WTC11 (cell line): ENCODE data around the gene PRKN. TPM values are rescaled to one million over a fixed set of nuclear protein-coding genes. Genes with fewer than 3 reads are reported as not detected.

Source experiments
- ATAC-seq: fragments of 200-7000 bp; cut with Tn5 transposase; 2 replicates; pipeline ENCODE4 v1.10.0; 2021; ENCODE audit warnings: mild to moderate bottlenecking, moderate library complexity
- CTCF ChIA-PET: fragments of 300-600 bp; sonication (Branson Sonifier 250); formaldehyde crosslinking; loops from one replicate; lab custom pipeline; 2021; ENCODE audit warnings: antibody characterized with exemption; lab: Charles Lee
- POLR2A ChIA-PET: fragments of 350-600 bp; sonication (Branson Sonifier 250); formaldehyde crosslinking; loops from one replicate; lab custom pipeline; 2021; ENCODE audit warnings: antibody characterized with exemption; lab: Charles Lee
- DNase-seq: peaks from one replicate; pipeline ENCODE4 v3.0.0; 2021; ENCODE audit warnings: low spot score
- H3K27ac Mint-ChIP-seq: 2 replicates; pipeline ENCODE4 v1.8.0; 2021; ENCODE audit warnings: mixed read lengths
- H3K27me3 Mint-ChIP-seq: 2 replicates; pipeline ENCODE4 v1.8.0; 2021; ENCODE audit warnings: low read depth, mild to moderate bottlenecking, moderate library complexity, mixed read lengths
- H3K36me3 Mint-ChIP-seq: 2 replicates; pipeline ENCODE4 v1.8.0; 2021; ENCODE audit warnings: mixed read lengths
- H3K4me1 Mint-ChIP-seq: 2 replicates; pipeline ENCODE4 v1.8.0; 2022; ENCODE audit warnings: mixed read lengths
- H3K4me3 Mint-ChIP-seq: 2 replicates; pipeline ENCODE4 v1.8.0; 2021; ENCODE audit warnings: mild to moderate bottlenecking, moderate library complexity, mixed read lengths
- H3K9me3 Mint-ChIP-seq: 2 replicates; pipeline ENCODE4 v1.8.0; 2021; ENCODE audit warnings: mixed read lengths
- CDX4 ChIP-seq: fragments of 250-450 bp; sonication (Bioruptor Pico); IDR thresholded peaks from 2 replicates; pipeline ENCODE4 v1.9.0; 2021; ENCODE audit warnings: moderate library complexity, mild to moderate bottlenecking, inconsistent platforms, borderline replicate concordance
- E2F4 ChIP-seq: sonication (generic); formaldehyde crosslinking; IDR thresholded peaks from 2 replicates; pipeline ENCODE4 v1.8.1; 2022; ENCODE audit warnings: low read depth, mild to moderate bottlenecking, moderate library complexity, missing genetic modification reagents, borderline replicate concordance
- E2F5 ChIP-seq: sonication (generic); formaldehyde crosslinking; IDR thresholded peaks from 2 replicates; pipeline ENCODE4 v1.8.1; 2022; ENCODE audit warnings: mild to moderate bottlenecking, moderate library complexity, missing genetic modification reagents
- ETV6 ChIP-seq: sonication (generic); formaldehyde crosslinking; IDR thresholded peaks from 2 replicates; pipeline ENCODE4 v1.8.1; 2022; ENCODE audit warnings: mild to moderate bottlenecking, missing genetic modification reagents
- GABPB1 ChIP-seq: sonication (generic); formaldehyde crosslinking; IDR thresholded peaks from 2 replicates; pipeline ENCODE4 v1.8.1; 2023; ENCODE audit warnings: mild to moderate bottlenecking, missing genetic modification reagents
- HMGA2 ChIP-seq: fragments of 250-450 bp; sonication (Bioruptor Pico); IDR thresholded peaks from 2 replicates; pipeline ENCODE4 v1.4.0; 2021; ENCODE audit warnings: mild to moderate bottlenecking, moderate library complexity
- JAZF1 ChIP-seq: fragments of 250-450 bp; sonication (Bioruptor Pico); IDR thresholded peaks from 2 replicates; pipeline ENCODE4 v1.9.0; 2021; ENCODE audit warnings: moderate library complexity, mild to moderate bottlenecking, inconsistent platforms
- JUN ChIP-seq: sonication (generic); formaldehyde crosslinking; IDR thresholded peaks from 2 replicates; pipeline ENCODE4 v1.8.0; 2023; ENCODE audit warnings: mild to moderate bottlenecking, missing genetic modification reagents
- MLX ChIP-seq: sonication (generic); formaldehyde crosslinking; IDR thresholded peaks from 2 replicates; pipeline ENCODE4 v1.8.1; 2023; ENCODE audit warnings: mild to moderate bottlenecking, missing genetic modification reagents, moderate library complexity
- MXD4 ChIP-seq: fragments of 250-450 bp; sonication (Bioruptor Pico); IDR thresholded peaks from 2 replicates; pipeline ENCODE4 v1.8.0; 2021; ENCODE audit warnings: mild to moderate bottlenecking, moderate library complexity, borderline replicate concordance
- NFE2L1 ChIP-seq: sonication (generic); formaldehyde crosslinking; IDR thresholded peaks from 2 replicates; pipeline ENCODE4 v1.8.1; 2023; ENCODE audit warnings: missing genetic modification reagents
- NR1H2 ChIP-seq: sonication (generic); formaldehyde crosslinking; IDR thresholded peaks from 2 replicates; pipeline ENCODE4 v1.9.0; 2021; ENCODE audit warnings: mild to moderate bottlenecking, moderate library complexity, missing genetic modification reagents
- NR2C2 ChIP-seq: sonication (generic); formaldehyde crosslinking; IDR thresholded peaks from 2 replicates; pipeline ENCODE4 v1.8.0; 2022; ENCODE audit warnings: mild to moderate bottlenecking, missing genetic modification reagents
- NR3C1 ChIP-seq: sonication (generic); formaldehyde crosslinking; conservative IDR thresholded peaks from 2 replicates; pipeline ENCODE4 v1.8.1; 2023; ENCODE audit warnings: low read depth, mild to moderate bottlenecking, missing genetic modification reagents
- PRDM15 ChIP-seq: sonication (generic); formaldehyde crosslinking; IDR thresholded peaks from 2 replicates; pipeline ENCODE4 v1.8.0; 2022; ENCODE audit warnings: missing genetic modification reagents
- SMAD3 ChIP-seq: sonication (generic); formaldehyde crosslinking; IDR thresholded peaks from 2 replicates; pipeline ENCODE4 v1.8.0; 2022; ENCODE audit warnings: missing genetic modification reagents, mild to moderate bottlenecking, borderline replicate concordance
- TCF7 ChIP-seq: sonication (generic); formaldehyde crosslinking; IDR thresholded peaks from 2 replicates; pipeline ENCODE4 v1.8.0; 2022; ENCODE audit warnings: mild to moderate bottlenecking, low read depth, missing genetic modification reagents, moderate library complexity
- TEAD4 ChIP-seq: sonication (generic); formaldehyde crosslinking; IDR thresholded peaks from 2 replicates; pipeline ENCODE4 v1.8.0; 2022; ENCODE audit warnings: mild to moderate bottlenecking, missing genetic modification reagents
- ZNF532 ChIP-seq: fragments of 250-450 bp; sonication (Bioruptor Pico); IDR thresholded peaks from 2 replicates; pipeline ENCODE4 v1.9.0; 2021; ENCODE audit warnings: mild to moderate bottlenecking, borderline replicate concordance
- total RNA-seq: library from RNA; stranded (reverse); gene quantifications from 3 replicates; pipeline ENCODE4 v1.2.3, GENCODE V29; 2021

PRKN gene
- total RNA-seq, 1 experiment from 2014 or later: 0.59 TPM

GRCh38 chr6:162379757-162380409 is 347.7 kb downstream of the PRKN start:
- POLR2A ChIA-PET: no interaction called here
- no peak overlapping the region for H3K27ac Mint-ChIP-seq

GRCh38 chr6:162377735-162378134 is 349.8 kb downstream of the PRKN start:
- Mint-ChIP-seq H3K4me3 (no peak overlapping the region), H3K9me3 (no peaks in the 10 kb centered on the region), H3K36me3 (no peaks in the 10 kb centered on the region), H3K4me1 (no peaks in the 10 kb centered on the region), H3K27ac (no peak overlapping the region), H3K27me3 (no peaks in the 10 kb centered on the region; the same call in 1 of the 2 replicates)
- ATAC-seq (no peak), DNase-seq (no peak)
- ChIA-PET POLR2A (no interaction called here), CTCF (no interaction called here)
- TF ChIP-seq ETV6 (CRISPR knock-in tag) (no peak), TEAD4 (CRISPR knock-in tag) (no peak), MXD4 (no peak), E2F5 (CRISPR knock-in tag) (no peak), TCF7 (no peak), JAZF1 (CRISPR knock-in tag) (no peak), SMAD3 (no peak), PRDM15 (CRISPR knock-in tag) (no peak), NR1H2 (no peak), NR3C1 (no peak), JUN (CRISPR knock-in tag) (no peak), MLX (CRISPR knock-in tag) (no peak)

More at GRCh38 chr6:162379757-162380409, 347.7 kb downstream of the PRKN start:
- Mint-ChIP-seq H3K4me3 (no peak overlapping the region), H3K27me3 (no peaks in the 10 kb centered on the region; the same call in 1 of the 2 replicates), H3K9me3 (no peaks in the 10 kb centered on the region), H3K36me3 (no peaks in the 10 kb centered on the region), H3K4me1 (no peaks in the 10 kb centered on the region)
- DNase-seq: no peak
- TF ChIP-seq HMGA2 (no peak), GABPB1 (CRISPR knock-in tag) (no peak), NFE2L1 (CRISPR knock-in tag) (no peak), NR2C2 (CRISPR knock-in tag) (no peak), ZNF532 (CRISPR knock-in tag) (no peak), JAZF1 (CRISPR knock-in tag) (no peak), CDX4 (CRISPR knock-in tag) (no peak), E2F4 (no peak)
- ATAC-seq: no peak
- CTCF ChIA-PET: no interaction called here
